Neural progenitor cell (in vitro differentiated cells): ENCODE measurements around the gene PGAP1. TPM values are rescaled to one million over a fixed set of nuclear protein-coding genes. Genes with fewer than 3 reads are reported as not detected.

Experiments used
- DNase-seq: peaks from one replicate; pipeline ENCODE4 v3.0.0-alpha.2; 2016; ENCODE audit warnings: low spot score
- H2AFZ ChIP-seq: fragments of 200-600 bp; sonication (generic); replicated peaks from 2 replicates; pipeline ENCODE4 v1.6.1; 2016; ENCODE audit warnings: antibody characterized with exemption
- H3F3A ChIP-seq: fragments of 200-600 bp; sonication (generic); 2 replicates; pipeline ENCODE4 v1.6.1; 2016; ENCODE audit warnings: antibody characterized with exemption, low read depth
- H3K27ac ChIP-seq: fragments of 200-600 bp; sonication (generic); 2 replicates; pipeline ENCODE4 v1.5.1; 2016; ENCODE audit warnings: mild to moderate bottlenecking
- H3K27me3 ChIP-seq: fragments of 200-600 bp; sonication (generic); 2 replicates; pipeline ENCODE4 v1.6.1; 2016; ENCODE audit warnings: mild to moderate bottlenecking, moderate library complexity
- H3K36me3 ChIP-seq: fragments of 200-600 bp; sonication (generic); 2 replicates; pipeline ENCODE4 v1.5.1; 2016
- H3K4me1 ChIP-seq: fragments of 200-600 bp; sonication (generic); 2 replicates; pipeline ENCODE4 v1.6.1; 2016; ENCODE audit warnings: mixed run types
- H3K4me2 ChIP-seq: fragments of 200-600 bp; sonication (generic); 2 replicates; pipeline ENCODE4 v1.6.1; 2016
- H3K4me3 ChIP-seq: fragments of 200-600 bp; sonication (generic); 2 replicates; pipeline ENCODE4 v1.5.1; 2016
- H3K79me2 ChIP-seq: fragments of 200-600 bp; sonication (generic); 2 replicates; pipeline ENCODE4 v1.6.1; 2016; ENCODE audit warnings: low read depth
- H3K9ac ChIP-seq: fragments of 200-600 bp; sonication (generic); 2 replicates; pipeline ENCODE4 v1.6.1; 2016
- H3K9me3 ChIP-seq: fragments of 200-600 bp; sonication (generic); 2 replicates; pipeline ENCODE4 v1.5.1; 2016; ENCODE audit warnings: low read depth
- H4K20me1 ChIP-seq: fragments of 200-600 bp; sonication (generic); 2 replicates; pipeline ENCODE4 v1.6.1; 2016; ENCODE audit warnings: low read depth
- H3K27ac Mint-ChIP-seq: 3 replicates; pipeline ENCODE4 v1.8.0; 2021; ENCODE audit warnings: mixed read lengths
- H3K27me3 Mint-ChIP-seq: 2 replicates; pipeline ENCODE4 v1.8.0; 2022; ENCODE audit warnings: low read depth, mild to moderate bottlenecking, inconsistent platforms, moderate library complexity, mixed read lengths; ENCODE audit not compliant: insufficient read depth
- H3K36me3 Mint-ChIP-seq: 3 replicates; pipeline ENCODE4 v1.8.0; 2021; ENCODE audit warnings: mixed read lengths
- H3K4me1 Mint-ChIP-seq: 3 replicates; pipeline ENCODE4 v1.8.0; 2021; ENCODE audit warnings: mixed read lengths
- H3K4me3 Mint-ChIP-seq: 3 replicates; pipeline ENCODE4 v1.8.0; 2021; ENCODE audit warnings: mild to moderate bottlenecking, moderate library complexity, mixed read lengths
- H3K9me3 Mint-ChIP-seq: 3 replicates; pipeline ENCODE4 v1.8.0; 2020; ENCODE audit warnings: mixed read lengths
- CTCF ChIP-seq: fragments of 200-600 bp; sonication (generic); IDR thresholded peaks from 2 replicates; pipeline ENCODE4 v1.5.1; 2017; ENCODE audit warnings: antibody characterized with exemption, mild to moderate bottlenecking
- EZH2 ChIP-seq: fragments of 200-600 bp; sonication (generic); IDR thresholded peaks from 2 replicates; pipeline ENCODE4 v1.6.1; 2017; ENCODE audit warnings: antibody characterized with exemption, mild to moderate bottlenecking, moderate library complexity
- EZH2phosphoT487 ChIP-seq: fragments of 200-600 bp; sonication (generic); IDR thresholded peaks from 2 replicates; pipeline ENCODE4 v1.6.1; 2017; ENCODE audit warnings: antibody characterized with exemption
- total RNA-seq: library from RNA; depleted of rRNA; stranded (reverse); fragments of >200 nt; gene quantifications from 2 replicates; pipeline ENCODE4 v1.2.3, GENCODE V29; 2015; ENCODE audit warnings: low replicate concordance

The PGAP1 gene
- total RNA-seq, 1 donor from 2014 or later: 107 TPM

- H2AFZ ChIP-seq: no peak overlapping the region
- no peak overlapping the region for H3K9ac ChIP-seq
- Mint-ChIP-seq H3K4me3 (no peak overlapping the region), H3K36me3 (peaks cover 24% of the 10 kb centered on the region), H3K9me3 (no peaks in the 10 kb centered on the region), H3K27me3 (no peaks in the 10 kb centered on the region), H3K27ac (no peak overlapping the region), H3K4me1 (no peaks in the 10 kb centered on the region)
- H3K36me3 ChIP-seq: peaks cover 60% of the 10 kb centered on the region
- H3K27ac ChIP-seq: peak overlapping the region; percentile 26
- no peaks in the 10 kb centered on the region for H3K4me1 ChIP-seq
- no peaks in the 10 kb centered on the region for H4K20me1 ChIP-seq
- no peak for DNase-seq
- no peak overlapping the region for H3K4me2 ChIP-seq
- H3F3A ChIP-seq: peaks cover 19% of the 10 kb centered on the region
- H3K4me3 ChIP-seq: no peak overlapping the region
- H3K27me3 ChIP-seq: no peaks in the 10 kb centered on the region
- no peaks in the 10 kb centered on the region for H3K79me2 ChIP-seq
- TF ChIP-seq CTCF (no peak), EZH2phosphoT487 (no peak), EZH2 (no peak)
- H3K9me3 ChIP-seq: no peaks in the 10 kb centered on the region
These were observed 51.1 kb downstream of the PGAP1 start for GRCh38 chr2:196875414-196875813.

- Histone ChIP-seq H3F3A (peaks cover 19% of the 10 kb centered on the region), H3K4me2 (no peak overlapping the region), H3K9me3 (no peaks in the 10 kb centered on the region), H2AFZ (no peak overlapping the region), H3K36me3 (peaks cover 62% of the 10 kb centered on the region), H3K4me3 (no peak overlapping the region), H3K27ac (no peak overlapping the region), H3K79me2 (no peaks in the 10 kb centered on the region), H3K9ac (no peak overlapping the region), H4K20me1 (no peaks in the 10 kb centered on the region), H3K4me1 (no peaks in the 10 kb centered on the region), H3K27me3 (no peaks in the 10 kb centered on the region)
- H3K27ac Mint-ChIP-seq: no peak overlapping the region
- DNase-seq: no peak
- no peak for TF ChIP-seq EZH2
- no peak for TF ChIP-seq EZH2phosphoT487
- no peak for TF ChIP-seq CTCF
- peaks cover 16% of the 10 kb centered on the region for H3K36me3 Mint-ChIP-seq
- no peaks in the 10 kb centered on the region for H3K27me3 Mint-ChIP-seq
- H3K4me1 Mint-ChIP-seq: no peaks in the 10 kb centered on the region
- H3K4me3 Mint-ChIP-seq: no peak overlapping the region
- H3K9me3 Mint-ChIP-seq: no peaks in the 10 kb centered on the region
These were observed 53.0 kb downstream of the PGAP1 start for GRCh38 chr2:196873511-196873910.

- Histone ChIP-seq H3K79me2 (peaks cover 16% of the 10 kb centered on the region), H3K4me1 (no peaks in the 10 kb centered on the region), H3K9ac (no peak overlapping the region), H3K27ac (no peak overlapping the region), H3K27me3 (no peaks in the 10 kb centered on the region), H3K9me3 (peaks cover 5% of the 10 kb centered on the region), H4K20me1 (peaks cover 4% of the 10 kb centered on the region), H3K36me3 (peaks cover 28% of the 10 kb centered on the region), H3K4me3 (no peak overlapping the region), H3F3A (peaks cover 7% of the 10 kb centered on the region), H3K4me2 (no peak overlapping the region), H2AFZ (no peak overlapping the region)
- TF ChIP-seq EZH2 (no peak), CTCF (no peak), EZH2phosphoT487 (no peak)
- peaks cover 10% of the 10 kb centered on the region for H3K9me3 Mint-ChIP-seq
- no peaks in the 10 kb centered on the region for H3K27me3 Mint-ChIP-seq
- H3K4me1 Mint-ChIP-seq: no peaks in the 10 kb centered on the region
- H3K4me3 Mint-ChIP-seq: no peak overlapping the region
- no peak for DNase-seq
- peaks cover 27% of the 10 kb centered on the region for H3K36me3 Mint-ChIP-seq
- H3K27ac Mint-ChIP-seq: no peak overlapping the region
These were observed 71.9 kb downstream of the PGAP1 start for GRCh38 chr2:196854629-196855028.
